HG02970 (cell line): ENCODE data around the gene PELI2.

ENCODE experiments used
- ATAC-seq: cut with Tn5 transposase; IDR thresholded peaks from one replicate; pipeline ENCODE4 v1.9.1; 2021; ENCODE audit warnings: mild to moderate bottlenecking, moderate library complexity, moderate number of reproducible peaks; ENCODE audit not compliant: unreplicated experiment, low FRiP score

The PELI2 gene

DNA sequence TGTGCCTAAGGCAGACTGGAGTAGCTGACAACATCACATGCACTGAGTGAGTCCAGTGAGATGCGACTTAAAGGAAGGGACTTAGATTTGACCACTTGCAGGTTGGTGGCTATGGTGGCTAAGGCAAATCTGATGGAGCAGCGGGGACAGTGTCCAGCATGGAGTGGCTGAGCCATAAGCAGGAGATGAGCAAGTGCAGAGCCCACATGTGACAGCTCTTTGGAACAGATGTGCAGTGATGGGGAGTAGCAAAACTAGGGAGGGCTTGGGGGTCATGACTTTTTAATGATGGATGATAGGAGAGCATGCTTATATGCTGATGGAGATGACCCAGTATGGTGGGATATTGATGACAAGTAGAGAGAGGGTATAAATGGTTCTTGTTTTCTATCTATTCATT, 80.2 kb downstream of the PELI2 start:
- ATAC-seq = no peak

DNA sequence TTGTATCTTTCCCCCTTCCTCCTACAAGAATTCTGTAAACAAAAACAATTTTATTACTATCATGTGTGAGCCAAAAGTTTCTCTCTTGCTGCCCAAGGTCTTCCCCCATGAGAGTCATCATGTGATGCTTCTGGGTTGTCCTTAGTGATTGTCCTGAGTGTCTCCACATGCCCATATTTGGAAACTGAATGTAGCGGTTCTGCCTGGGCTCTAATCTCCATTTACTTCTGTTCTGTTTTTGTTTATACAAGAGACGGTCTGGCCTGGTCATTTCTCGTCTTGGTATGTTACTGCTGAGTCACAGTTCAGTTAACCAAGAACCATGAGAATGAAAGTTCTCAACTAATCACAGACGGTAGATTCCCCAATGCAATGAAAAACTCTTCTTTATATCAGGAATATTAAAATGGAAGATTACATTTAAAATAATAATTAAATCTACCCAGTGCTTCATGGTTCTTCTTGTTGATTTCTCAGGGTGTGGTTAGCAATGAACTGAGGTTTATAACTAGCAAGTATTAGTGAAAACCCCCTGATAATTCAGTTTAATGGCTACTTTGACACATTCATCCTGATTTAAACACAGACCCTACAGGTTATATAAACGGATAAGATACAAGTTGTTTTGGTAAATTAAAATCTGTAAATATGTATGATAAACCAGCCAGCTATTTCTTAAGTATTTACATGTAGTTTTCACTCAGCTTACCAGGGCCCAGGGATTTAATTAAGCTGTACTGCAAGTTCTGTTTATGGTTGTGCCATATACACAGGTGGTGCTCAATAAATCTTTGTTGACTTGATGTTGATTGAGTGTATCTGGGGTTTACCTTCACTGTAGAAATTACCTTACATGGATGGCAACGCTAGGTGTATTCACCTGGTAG, 81.1 kb downstream of the PELI2 start:
- ATAC-seq = peak; percentile 64

DNA sequence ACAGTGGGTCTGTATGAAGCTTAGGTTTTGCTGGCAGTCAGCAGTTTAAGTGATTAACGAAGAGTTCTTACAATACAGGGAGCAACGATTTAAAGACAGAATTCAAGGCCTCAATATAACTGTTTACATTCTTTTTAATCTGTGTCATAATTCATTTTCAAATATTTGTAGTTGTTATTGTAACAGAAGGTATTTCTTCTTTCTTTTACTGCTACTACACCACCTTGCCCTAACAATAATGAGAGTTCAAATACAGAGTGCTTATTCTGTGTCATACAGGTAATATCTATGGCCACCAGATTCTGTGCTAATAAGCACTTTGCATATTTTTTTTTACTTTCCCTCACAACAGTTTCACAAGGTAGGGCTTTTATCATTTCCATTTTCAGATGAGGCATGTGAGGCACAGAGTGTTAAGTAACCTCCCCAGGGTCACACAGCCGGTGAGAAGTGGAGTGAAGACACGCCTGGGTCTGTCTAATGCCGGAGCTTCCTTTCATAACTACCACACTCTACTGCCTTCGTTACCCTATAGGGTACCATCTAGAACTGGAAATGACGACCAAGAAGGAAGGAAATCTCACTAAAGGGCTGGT, 81.9 kb downstream of the PELI2 start:
- no peak for ATAC-seq

DNA sequence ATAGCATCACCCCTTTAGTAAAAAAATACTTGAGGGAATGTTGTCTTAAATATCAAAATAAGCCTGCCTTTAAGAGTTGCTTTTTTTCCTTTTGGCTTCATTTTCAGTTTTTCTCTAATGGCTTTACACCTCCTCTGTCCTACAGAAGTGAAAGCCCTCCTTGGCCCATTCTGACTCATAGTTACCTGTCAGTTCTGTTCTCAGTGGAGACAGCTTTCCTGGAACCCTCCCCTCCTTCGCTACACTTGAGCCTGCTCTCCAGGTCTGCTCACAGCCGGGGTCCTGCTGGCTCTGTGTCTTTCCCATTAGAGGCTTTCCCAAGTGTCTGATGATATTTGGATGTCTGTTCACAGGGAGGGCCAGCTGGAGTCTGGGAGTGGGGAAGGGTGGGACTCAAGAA, 84.0 kb downstream of the PELI2 start:
- ATAC-seq = no peak

DNA sequence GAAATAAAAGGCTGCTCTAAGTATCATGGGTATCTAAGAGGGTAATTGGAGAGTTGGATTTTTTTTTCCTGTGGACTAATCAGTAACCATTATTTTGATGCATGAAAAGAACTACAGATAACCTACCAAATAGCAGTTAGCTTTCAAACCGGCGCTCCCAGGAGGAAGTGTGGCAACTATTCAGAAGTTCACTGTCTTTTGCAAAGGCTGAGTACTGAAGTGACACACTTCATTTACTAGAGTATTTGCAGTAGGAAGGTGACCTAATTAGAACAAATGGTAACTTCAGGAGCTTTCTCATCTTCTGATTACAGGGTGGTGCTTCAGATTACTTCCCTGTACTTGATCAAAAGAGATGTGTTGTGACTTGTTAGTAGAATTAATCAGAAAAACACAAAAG, 87.7 kb downstream of the PELI2 start:
- ATAC-seq = no peak

DNA sequence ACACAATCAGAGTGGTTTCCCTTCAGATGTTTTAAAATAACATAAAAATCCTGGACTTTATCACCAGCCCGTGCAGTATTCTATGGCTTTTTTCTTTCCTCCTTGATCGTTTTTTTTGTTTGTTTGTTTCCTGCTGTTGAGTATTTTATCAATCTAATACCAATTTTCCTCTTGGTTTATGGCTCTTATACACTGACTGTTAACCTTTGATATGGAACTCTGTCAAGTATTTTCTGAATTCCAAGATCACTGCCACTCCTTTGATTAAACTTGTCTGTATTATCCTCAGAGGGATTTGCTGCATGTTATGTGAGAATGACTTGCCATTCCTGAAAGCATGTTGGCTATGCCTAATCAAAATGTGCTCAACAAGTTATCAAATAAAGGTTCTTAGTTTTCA, 88.4 kb downstream of the PELI2 start:
- ATAC-seq = no peak

DNA sequence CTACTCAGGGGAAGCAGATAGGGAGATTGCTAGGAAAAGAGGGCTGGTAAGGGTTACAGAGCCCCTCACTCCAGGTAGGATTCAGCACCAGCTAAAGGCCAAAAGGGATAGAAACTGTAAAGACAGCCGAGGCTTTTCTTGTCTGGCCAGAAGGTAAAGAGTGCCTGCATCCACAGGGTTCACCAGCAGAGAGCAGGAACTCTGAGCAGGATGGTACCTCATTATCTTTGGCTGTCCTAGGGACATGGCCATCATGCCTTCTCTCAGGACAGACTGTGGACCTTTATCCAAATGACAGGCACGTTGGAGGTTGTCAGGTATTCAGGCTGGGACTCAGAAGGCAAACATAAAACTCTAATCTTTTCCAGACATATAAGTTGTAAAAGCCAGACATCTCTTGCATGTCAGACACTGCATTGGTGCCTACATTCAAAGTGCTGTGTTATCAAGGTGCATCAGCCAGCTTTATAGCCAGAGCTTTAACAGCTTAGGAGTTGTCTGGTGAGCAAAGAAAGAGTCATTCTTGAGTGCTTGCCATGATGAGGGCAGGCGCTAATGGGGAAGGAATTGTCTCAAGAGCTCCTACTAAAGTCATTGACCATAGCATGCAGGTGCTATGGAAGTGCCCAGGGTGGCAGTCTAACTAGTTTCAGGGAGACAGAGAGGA, 89.5 kb downstream of the PELI2 start:
- no peak for ATAC-seq

DNA sequence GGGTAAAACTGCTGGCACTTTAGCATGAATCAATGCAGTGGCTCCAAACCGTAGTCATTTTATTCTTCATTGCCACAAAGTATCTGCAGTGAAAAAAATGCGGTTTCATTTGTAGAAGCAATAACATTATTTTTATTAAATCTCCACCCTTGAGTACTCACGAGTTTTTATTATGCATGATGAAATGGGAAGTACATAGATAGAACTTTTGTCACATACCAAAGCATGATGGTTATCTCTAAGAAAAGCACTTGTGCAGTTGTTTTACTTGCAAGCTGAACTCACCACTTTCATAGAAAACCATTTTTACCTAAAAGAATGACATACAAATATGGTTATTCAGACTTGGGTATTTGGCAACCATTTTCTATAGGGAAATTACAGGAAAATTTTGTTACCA, 90.3 kb downstream of the PELI2 start:
- ATAC-seq = no peak

DNA sequence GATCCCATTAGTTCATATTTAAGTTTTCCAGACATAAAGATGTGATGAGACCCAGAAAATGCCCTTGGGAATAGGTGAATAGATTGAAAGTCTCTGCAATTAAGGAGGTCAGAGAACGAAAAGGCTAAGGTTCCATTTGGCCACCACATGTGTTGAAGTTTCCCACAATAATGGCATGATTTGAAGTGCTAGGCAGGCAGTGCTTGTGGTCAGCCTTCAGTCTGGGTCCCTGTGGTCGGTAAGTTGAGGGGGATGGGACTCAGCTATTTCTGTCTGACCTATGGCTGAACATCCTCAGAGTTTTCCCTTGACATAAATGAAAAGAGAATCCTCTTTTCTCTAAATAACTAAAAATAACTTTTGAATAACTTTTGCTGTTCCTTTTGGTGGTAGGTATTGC, 92.4 kb downstream of the PELI2 start:
- no peak for ATAC-seq

DNA sequence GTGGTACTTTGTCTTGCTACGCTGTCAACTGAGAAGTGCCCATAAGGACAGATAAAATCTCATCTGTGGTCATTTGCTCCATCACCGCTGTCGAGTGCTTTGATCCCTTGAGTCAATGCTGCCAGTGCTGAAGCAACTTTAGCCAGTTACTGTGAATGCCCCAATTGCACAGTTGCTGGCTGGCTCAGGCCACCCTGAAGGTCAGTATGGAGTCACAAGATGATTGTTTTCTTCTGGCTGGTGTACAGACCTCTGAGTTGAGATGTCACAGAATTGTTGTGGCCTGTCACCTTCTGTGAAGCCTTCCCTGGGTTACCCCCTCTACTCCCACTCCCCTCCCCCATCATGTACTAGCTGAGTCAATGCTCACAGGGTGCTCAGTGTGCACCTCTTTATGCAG, 92.9 kb downstream of the PELI2 start:
- ATAC-seq = no peak

DNA sequence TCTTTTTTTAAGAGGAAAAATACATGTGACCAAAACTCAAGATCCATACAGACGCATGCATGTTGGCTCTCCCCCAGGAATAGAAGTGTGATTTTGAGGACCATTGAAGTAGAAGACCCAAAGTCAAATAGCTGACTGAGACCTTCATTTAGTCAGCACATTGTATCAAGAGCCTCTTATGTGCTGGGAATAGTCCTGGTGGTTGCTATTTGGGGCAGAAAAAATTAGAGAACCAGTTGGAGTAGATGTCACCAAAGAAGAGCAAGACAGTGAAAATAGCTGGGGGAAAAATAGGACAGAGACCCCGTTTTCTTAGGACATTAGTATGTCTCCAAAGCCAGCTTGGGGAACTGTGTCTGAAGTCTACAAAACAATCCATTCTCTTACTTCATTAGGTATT, 93.6 kb downstream of the PELI2 start:
- no peak for ATAC-seq

DNA sequence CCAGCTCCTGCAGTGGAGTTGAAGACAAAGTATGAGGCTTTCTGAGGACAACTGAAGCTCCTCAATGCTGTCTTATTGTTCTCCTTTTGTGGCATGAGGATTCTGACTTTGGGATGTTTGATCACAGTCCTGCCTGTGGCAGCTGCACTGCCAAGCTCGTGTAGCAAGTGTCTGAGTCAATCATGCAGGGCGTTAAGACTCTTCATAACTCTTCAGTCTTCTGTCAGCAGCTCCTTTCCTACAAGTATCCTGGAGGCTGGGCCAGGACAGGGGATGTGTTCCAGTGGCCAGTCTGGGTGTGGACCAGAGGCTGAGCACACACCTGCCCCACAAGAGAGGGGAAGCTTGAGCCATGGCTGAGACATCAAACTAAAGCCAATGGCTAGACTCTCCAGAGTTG, 94.3 kb downstream of the PELI2 start:
- ATAC-seq = no peak

DNA sequence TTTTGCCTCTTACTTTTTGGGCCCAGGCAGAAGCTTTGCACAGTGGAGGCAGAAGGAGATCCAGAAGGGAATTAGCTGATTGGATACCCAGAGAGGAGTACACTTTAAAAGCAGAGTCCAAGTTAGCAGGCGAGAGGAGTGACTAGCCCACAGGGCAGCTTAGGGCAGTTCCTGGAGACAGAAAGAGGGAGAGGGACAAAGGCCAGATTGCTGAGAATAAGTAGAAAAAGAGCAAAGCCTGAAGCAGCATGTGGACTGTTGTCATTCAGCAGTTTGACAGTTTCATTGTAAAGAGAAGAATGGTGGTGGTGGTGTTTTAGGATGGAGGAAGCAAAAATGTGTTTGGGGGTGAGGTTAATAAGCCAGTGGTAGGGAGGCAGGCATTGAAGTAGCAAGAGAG, 95.1 kb downstream of the PELI2 start:
- ATAC-seq = no peak

DNA sequence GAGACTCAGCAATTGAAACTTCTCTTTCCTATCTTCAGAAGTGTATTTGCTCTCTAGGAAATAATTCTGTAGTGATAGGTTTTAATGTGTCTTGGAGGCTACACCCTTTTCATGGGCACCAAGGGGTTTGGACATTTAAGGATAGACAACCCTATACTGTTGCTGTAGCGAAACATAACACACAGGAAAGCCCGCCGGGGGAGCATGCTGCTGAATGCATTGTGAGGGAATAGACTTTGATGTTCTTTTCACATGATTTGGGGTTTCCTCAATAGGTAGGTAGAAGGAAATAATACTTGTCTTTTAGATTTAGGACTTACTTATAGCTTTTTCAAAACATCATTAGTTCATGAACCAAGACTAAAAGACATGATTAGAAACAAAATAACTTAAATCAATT, 97.0 kb downstream of the PELI2 start:
- no peak for ATAC-seq

DNA sequence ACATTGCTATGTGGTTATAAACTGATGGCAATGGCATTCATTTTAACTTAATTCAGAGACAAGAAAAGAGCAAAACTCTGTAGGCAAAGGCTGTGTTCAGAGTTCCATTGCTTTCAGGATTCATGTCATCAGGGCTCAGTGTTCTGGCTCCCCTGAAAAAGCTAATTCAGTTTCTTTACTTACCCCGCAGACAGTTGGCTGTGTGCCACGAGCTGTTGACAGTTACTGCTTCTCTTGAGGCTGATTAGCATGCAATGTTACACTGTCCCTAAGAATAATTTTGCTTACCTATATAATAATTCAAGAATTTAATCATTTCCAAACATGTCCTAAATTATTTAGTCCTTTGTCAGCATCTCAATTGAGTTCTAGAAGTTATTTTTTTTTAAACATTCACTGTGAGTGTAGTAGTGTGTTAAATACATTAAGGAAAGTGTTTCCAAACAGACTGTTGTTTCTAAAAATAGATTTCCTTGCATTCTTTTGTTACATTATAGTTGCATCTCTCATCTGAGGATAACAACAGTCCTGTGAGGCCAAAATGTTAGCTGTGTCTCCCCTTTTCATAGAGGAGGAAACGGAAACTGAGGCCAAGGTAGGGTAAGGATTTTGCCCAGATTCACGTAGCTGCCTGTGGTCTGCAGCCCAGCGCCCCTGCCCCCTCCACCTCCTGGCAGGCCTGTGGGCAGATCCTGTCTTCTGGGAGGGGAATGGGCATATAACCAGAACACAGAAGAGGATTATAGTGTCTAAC, 98.6 kb downstream of the PELI2 start:
- ATAC-seq = no peak

DNA sequence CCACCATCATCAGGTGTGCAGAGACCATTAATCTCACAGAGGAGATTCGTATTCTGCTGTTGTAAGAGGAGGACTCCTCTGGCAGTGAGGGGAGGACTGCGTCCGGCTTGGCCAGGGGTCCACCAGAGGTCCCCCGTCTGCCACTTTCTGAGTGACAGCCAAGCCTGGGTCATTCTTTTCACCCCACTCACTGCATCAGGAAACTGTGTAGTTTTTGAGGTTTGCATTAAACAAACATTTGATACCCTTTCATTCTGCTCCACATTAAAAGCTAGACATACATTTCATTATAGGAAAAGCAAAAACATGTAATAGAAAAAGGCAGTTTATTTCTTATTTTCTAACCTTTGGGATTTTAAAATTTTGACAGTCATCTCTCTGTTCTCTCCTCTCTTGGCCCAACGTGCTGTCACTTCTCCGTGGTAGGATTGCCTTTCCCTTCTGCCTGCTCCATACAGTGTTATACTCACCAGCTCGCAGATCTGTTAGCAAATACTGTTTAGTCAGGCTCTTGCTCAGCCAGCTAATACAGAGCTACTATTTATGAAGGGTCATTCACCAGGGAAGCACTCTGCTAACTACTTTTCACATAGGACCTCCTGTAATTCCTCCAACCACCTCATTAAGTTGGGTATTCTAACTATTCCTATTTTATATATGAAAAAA, 99.3 kb downstream of the PELI2 start:
- ATAC-seq = no peak

DNA sequence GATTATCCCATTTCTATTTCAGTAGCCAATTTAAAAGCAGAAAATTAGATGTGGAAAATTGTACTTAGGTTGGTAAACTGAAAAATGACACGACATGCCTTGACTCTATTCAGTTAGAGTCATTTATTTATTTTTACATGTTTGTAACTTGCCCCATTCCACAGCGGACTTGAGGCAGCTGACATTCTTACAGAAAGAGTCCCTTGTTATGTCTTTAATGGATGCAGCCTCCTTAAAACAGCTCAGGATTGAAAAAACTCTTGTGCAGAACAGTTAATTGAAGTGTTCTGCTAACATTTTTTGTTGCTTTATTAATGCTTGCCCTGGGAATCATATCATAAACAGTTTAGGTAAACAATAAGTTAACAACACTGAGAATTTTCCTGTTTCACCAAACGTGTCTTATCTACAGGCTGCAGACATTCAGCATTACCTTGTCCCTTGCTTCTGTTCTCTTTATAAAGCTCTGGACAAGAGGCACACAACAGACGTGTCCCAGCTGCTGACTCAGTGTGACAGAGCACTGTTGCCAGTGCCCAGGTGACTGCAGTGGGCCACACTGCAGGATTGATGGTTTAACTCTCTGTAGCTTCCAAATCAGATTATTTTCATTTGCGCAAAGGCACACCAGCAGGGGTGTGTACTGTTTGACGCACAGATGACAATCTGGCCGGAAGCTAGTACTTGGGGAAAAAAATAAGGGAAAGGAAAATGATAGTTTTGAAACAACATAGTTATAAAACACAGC, 101.6 kb downstream of the PELI2 start:
- ATAC-seq = no peak

DNA sequence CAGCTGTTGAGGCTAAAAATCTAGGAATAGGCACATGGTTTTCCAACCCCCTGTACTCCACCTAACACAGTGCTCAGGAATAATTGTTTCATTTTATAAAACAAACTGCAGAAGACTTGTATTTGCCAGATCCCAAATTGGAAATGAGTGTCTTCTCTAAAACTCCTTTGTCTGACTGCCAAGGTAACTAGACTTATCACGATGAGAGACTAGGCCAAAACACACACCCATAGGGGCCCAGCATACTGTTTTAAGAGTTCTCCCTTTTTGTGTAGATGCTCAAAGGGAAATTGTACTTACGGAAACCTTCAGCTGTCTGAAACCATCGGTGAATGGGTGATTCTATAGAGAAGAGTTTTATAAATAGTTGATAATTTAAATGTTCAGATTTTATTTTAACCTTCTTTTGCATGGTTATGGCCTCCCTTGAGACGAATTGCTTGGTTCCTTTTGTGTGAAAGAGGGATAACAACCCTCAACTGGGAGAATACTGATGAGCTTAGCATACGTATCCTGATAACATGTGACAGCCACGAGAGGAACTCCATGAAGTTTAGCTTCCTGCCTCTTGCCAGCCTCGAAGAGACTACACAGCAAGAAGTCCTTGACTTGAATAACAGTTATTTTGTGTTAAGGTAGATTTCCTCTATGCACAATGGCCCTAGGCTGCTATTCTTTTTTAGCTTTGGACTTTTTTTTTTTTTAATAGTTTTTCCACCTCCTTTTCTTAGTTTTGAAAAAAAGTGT, 103.3 kb downstream of the PELI2 start:
- ATAC-seq = no peak

DNA sequence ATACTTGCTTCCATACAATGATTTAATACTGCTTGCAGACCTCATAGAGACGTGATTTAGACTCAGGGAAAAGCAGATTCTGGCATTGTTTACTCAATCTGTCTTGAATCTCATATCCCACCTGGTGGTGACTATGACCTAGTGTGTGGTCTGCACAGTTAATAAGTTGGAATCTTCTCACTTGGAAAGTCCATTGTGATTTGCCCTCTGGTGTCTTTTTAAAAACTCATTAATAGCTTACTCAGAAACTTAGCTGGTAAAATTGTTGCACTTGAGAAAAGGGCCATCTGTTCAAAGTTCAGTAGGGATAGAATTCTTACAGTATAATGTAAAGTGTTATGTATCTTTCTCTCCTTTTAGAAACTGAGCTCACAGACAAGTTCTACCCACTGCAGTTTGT, 106.0 kb downstream of the PELI2 start:
- ATAC-seq = no peak
